OCI-LY1 (cell line): Measurements from ENCODE around the gene SLC6A3.

Source experiments
- CTCF ChIP-seq: fragments of 200-600 bp; sonication (generic), shearing (Covaris generic); IDR thresholded peaks from 2 replicates; pipeline ENCODE4 v1.5.1; 2017; ENCODE audit warnings: mild to moderate bottlenecking, antibody characterized with exemption, low read length, moderate library complexity, mixed read lengths
- EZH2 ChIP-seq: fragments of 200-600 bp; sonication (generic), shearing (Covaris generic); IDR thresholded peaks from 2 replicates; pipeline ENCODE4 v1.8.0; 2017; ENCODE audit warnings: borderline replicate concordance, mixed run types, mild to moderate bottlenecking, antibody characterized with exemption, low read length, moderate library complexity, mixed read lengths

GRCh38 chr5:1357946-1358725 is 87.1 kb downstream of the SLC6A3 start:
- TF ChIP-seq CTCF (no peak), EZH2 (no peak)
